Hematopoietic multipotent progenitor cell treated with erythropoietin and hydrocortisone succinate and interleukin-3 and kit ligand, for 17 days (in vitro differentiated cells): Measurements from ENCODE around the gene SCML1.

Source experiments
- DNase-seq: peaks from one replicate; pipeline ENCODE4 v3.0.0-alpha.2; 2015; ENCODE audit warnings: low spot score

The SCML1 gene, protein sequence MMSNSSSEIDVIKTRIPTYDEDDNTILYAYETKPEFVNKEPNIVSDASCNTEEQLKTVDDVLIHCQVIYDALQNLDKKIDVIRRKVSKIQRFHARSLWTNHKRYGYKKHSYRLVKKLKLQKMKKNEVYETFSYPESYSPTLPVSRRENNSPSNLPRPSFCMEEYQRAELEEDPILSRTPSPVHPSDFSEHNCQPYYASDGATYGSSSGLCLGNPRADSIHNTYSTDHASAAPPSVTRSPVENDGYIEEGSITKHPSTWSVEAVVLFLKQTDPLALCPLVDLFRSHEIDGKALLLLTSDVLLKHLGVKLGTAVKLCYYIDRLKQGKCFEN

DNA sequence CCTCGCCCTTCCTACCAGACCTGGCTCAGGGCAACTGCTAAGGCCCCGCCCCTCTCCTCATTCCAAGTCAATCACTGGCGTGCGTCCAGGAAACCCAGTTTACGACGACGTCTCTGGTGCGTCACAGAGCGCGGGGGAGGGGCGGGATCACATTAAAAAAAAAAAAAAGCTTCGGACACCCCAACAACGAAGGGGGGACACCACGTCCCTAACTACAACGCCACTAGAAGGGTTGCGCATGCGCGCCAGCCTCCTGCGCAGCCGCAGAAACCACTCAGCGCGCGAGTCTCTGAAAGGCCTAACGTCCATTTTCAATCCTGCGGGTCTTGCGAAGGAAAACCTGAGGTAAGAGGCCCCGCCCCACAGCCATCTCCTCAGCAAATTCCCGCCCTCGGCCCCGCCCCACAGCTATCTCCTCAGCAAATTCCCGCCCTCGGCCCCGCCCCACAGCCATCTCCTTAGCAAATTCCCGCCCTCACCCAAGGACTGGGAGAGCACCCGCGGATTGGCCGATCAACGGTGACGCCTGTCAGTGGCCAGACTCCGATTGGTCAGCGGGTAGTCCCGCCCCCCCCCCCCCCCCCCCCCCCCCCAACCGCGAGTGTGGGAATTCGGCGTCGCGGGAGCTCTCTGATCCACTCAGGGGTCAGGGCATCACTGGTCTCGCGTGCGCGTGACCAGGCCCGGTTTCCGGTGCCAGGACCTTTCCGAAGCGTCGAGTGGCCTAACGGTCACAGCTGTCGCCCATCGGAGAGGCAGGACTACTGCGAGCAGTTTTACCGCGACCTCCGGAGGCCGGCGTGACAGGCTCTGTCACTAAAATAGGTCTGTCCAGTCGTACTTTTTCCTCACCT is at the start of gene SCML1:
SCML1 (plus strand) TSS at position 638 of the 854 bp plus-strand sequence. CDS start 6,694 bp downstream, outside the sequence.
- DNase-seq = peak; percentile 82

DNA sequence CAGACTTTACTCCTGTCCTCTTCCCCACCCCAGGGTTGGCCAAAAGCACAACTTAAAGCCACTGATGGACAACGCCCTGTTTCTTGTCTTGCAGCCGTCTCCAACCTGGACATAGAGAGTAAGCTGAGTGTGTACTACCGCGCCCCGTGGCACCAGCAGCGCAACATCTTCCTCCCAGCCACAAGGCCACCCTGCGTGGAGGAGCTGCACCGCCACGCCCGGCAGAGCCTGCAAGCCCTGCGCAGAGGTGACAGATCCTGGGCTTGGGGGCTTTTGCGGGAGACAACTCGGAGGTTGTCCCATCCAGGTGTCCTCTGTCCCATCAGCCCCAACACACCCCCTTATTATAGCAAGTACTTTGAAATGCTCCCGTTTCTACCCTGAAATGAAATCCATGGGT is 49.6 kb upstream of the SCML1 start:
- DNase-seq = no peak

DNA sequence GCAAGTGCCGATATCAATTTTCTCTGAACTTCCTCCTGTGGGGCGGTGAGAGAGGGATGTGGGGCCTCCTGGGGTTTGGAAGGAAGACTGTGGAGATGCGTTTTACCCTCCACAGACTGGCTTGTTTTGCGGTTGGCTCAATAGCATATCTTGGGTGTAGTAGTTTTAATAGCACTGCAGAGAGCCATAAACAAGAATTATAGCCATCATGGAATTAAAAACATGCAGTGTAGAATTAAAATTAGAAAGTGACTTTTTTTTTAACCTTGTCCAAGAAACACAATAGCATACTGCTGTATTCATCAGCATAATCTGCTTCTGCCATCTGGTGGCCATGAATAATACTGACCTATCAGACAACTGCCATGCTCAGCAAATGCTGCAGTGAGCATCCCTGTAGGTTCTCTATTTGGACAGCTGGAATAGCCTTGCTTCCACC is 47.3 kb upstream of the SCML1 start:
- no peak for DNase-seq

DNA sequence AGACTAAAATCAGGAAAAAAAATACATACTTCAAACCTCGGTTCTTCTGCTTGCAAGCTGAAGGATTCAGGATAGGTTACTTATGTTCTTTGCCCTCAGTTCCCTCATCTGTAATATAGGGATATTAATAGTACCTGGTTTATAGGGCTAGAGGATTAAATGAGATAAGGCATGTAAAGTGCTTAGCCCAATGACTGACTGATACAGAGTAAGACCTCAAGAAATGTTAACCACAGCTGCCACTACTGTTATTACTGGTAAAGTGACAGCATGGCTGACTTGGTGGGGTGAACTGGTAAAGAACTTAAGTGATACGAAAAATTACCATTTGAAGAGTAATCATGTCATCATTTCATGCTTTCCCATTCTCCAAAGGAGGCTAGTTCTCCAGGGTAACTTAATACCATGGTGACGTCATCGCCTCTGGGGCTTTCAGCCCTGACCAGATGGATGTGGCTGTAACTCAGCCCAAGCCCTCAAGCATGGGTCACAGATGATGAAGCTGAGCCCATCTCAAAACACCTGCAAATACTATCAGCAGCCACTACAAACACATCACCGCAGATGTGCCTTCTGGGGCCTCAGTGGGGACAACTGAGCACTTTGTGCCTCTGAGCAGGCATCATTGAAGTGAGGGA is 44.5 kb upstream of the SCML1 start:
- no peak for DNase-seq

DNA sequence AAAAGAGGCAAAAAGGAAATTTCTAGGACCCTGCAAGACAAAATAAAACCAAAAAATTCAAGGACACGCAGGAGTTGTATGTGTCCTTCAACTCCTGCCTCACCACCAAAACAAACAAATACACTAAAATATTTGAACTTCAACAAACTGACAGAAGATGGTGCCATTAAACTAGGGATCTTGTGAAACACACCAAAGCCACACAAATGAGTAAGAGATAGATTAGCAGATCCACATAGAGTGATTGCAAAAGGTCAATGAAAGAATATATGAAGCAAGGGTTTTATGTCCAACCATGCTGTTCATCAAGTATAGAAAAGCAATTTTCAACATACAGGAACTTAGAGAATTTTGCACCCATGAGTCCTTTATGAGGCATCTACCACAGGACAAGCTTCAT is 40.1 kb upstream of the SCML1 start:
- DNase-seq = no peak

DNA sequence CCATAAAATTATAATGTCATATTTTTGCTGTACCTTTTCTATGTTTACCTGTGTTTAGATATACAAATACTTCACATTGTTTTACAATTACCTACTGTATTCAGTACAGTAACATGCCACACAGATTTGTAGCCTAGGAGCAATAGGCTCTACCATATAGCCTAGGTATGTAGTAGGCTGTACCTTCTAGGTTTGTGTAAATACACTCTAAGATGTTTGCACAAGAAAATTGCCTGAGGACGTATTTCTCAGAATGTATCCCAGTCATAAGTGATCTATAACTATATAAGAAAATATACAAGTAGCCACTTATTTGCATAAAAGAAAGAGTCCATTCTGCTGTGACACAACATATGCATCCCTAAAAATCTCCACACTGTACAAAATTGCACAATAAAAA is 36.3 kb upstream of the SCML1 start:
- DNase-seq = no peak

DNA sequence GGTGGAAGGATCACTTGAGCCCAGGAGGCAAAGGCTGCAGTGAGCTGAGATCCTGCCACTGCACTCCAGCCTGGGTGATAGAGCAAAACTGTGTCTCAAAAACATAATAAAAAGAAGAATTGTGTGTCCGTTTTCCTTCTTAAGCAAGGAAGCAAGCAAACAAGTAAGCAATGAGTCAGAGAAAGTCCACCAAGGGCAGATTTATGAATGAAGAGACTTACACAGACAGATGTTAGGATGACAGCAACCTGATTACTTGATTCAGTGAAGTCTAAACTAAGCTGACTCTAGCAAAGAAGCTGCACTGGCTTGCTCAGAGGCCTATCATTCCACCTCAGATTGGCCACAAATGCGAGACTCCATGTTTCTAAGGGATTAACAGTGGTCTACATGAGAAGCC is 34.1 kb upstream of the SCML1 start:
- no peak for DNase-seq

DNA sequence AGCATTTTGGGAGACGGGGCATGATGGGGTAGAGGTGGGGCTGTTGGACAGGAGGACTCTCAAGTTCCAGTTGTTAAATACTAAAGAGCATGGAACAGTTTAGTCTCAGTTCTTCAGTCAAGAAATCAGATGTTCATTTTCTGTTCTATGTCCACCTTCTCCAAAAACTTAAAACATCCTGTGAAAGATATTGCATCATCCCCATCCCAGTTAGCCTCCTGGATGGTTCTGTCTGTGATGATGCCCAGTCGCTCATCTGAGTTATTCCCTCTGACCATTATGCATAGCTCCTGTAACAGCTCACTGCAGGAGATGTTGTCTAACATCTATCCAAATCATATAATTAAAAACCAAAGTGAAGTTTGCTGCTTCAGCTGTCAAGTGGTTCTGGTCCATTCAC is 32.1 kb upstream of the SCML1 start:
- no peak for DNase-seq

DNA sequence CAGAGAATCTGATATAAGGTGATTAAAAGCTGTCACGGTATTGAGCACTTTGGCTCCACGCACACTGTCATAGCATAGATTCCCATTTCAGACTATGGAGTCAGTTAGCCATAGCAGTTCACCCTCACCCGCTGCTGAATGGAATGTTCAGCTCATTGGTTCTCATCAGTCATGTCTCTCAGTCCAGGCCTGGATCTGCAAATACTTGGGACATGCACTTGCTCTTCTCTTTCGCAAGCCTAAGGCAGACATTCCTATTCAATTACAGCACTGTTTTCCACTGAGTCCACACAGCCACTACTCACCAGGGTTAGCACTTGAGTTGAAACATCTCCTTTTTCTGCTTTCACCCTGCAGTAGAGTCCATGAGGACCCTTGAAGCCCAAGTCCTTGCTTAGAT is 30.6 kb upstream of the SCML1 start:
- DNase-seq = no peak

DNA sequence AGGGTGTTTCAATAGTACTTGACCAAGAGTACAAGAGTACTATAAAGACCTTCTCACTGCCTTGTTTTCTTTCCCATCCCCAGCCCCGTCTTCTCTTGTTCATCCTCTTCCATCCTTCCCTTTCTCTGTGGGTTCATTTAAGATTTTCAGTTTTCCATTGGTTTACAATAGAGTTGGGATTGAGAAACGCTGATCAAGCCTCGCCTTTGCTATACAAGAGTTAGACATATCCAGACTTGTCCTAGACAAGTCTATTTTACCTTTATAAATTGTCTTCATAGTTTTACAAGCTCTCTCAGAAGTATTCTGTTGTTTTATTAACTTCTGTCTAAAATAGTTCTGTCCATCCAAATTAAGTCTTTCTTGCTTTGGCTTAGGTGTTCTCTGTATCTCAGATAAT is 29.6 kb upstream of the SCML1 start:
- no peak for DNase-seq

DNA sequence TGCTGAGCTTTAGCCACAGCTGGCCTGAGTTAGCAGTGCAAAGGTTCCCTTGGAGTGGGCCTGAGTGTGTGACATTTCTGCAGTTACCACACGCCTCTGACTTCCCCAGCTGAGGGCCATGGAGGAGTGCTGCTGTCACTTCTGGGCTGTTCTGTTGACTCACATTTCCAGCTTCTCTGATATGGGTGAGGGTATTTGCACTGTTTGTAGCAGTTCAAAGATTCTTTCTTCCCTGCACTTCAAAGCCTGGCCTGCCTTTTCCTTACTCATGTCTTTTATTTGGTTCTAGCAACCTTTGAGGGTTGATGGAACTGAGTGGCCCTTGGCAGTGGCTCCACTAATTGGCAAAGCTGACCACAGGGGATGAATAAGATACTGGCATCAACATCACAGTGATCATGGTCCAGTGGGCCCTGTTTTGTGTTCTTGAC is 26.4 kb upstream of the SCML1 start:
- DNase-seq = no peak

DNA sequence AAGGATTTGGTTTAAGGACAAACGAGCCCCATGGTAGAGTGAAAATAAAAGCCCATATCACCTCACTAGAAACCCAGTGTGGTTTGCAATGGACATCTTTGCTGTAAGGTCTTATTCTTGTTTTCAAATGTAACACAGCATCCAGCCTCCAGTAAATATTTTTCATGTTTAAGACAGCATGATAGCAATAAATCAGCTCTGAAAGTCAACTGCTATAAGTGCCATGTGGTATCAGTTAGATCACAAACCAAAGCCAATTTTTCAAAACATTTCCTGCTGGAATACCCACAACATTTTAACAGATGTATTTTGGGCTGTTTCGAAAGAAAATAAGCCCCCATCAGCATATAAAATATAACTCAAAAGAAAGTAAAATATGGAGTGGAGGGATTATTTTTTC is 24.0 kb upstream of the SCML1 start:
- no peak for DNase-seq

DNA sequence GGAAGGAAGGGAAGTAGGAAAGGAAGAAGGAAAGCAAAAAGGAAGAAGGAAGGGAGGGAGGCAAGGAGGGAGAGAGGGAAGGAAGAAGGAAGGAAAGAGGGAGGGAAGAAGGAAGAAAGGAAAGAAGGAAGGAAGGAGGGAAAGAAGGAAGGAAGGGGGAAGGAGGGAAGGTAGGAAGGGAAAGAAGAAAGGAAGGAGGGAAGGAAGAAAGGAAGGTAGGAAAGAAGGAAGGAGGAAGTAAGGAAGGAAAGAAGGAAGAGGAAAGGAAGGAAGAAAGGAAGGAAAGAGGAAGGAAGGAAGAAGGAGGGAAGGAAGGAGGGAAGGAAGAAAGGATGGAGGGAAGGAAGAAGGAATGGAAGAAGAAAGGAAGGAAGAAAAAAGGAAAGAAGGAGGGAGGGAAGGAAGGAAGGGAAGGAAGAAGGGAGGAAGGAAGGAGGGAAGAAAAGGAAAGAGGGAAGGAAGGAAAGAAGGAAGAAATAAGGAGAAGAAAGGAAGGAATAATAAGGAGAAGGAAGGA is 18.6 kb upstream of the SCML1 start:
- DNase-seq = no peak

DNA sequence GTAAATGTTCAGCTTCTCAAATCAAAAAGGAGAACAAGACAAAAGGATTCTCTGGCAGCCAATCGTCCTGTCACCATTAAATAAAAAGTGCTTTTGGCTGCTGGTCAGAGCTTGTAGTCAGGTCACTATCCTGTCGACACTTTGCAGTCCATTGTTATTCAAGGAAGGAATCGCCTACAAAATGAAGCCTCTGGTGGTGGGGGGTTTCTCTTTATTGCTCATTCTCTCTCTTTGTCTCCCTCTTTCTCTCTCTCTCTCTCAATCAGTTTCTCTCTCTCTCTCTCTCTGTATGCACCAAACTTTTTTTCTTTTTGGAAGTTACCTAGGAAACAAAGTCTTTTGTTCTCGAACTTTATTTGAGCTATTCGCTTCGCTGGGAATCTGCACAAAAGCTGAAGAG is 17.6 kb upstream of the SCML1 start:
- DNase-seq = no peak

DNA sequence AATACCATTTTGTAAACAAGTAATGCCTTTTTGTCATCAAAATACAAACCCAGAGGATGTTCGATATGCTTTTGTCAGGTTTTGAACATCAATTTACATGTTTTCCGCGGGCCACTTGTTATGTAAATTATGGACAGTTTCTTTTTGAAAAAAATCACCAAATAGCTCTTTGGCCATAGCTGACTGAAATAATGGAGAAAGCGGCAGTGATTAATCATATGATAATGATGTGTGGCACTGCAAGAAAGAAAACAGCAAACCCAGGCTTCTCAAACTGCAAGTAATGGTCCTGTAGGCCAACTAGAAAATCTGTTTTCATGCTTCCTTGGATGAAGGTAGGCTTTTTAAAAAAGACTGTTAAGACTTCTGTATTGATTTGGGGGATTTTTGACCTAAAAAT is 15.6 kb upstream of the SCML1 start:
- no peak for DNase-seq

DNA sequence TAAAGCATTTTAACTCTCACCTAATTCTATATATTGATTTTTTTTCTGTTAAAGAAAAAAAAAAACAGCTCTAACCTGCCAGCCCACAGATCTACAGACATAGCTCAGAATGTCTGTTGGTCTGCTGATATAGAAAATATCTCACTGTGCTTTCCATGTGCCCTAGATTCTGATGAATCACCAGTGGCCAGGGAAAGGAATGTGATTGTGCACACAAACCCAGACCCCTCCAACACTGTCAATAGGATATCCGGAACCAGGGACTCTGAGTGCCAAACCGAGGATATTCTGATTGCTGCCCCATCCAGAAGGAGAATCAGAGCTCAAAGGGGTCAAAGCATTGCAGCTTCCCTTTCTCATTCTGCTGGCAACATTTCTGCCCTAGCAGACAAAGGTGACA is 12.1 kb upstream of the SCML1 start:
- no peak for DNase-seq

DNA sequence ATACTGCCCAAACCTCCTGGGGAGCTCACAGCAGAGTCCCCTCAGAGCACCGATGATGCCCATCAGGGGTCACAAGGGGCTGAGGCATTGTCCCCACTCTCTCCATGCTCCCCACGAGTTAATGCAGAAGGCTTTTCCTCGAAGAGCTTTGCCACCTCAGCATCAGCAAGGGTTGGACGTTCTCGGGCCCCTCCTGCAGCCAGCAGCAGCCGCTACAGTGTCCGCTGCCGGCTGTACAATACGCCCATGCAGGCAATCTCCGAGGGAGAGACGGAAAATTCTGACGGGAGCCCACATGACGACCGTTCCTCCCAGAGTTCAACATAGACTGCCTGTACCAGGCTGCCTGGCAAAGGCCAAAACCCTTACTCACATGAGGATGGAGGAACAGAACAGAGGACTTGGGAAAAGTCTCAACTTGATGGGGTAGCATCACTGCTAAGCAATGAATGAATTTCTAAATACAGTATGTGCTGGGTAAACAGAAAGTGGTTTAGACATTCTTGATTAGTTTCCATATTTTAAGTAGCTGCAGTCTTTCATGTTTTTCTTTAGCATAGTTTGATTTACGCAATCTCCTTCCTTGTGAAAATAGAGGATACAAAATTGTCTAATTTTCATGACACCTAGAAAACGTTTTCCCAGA is 5.0 kb upstream of the SCML1 start:
- DNase-seq = no peak

DNA sequence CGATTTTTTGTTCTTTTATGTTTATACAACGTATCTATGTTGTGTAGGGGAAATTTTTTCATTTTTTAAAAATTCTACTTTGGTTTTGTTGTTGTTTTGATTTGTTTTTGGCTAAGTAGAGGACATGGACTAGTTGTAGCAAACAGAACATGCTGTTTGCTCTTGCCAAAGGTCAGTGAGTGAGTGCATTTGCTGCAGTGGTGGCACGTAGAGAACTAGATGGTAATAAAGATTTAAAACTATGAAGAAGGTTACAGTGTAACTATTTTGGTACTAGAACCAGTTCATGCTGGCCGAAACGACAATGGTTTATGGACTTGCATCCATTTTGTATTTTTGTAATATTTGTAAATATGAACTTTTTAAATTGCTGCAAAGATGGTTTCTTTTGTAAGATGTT is 1.9 kb upstream of the SCML1 start:
- no peak for DNase-seq

DNA sequence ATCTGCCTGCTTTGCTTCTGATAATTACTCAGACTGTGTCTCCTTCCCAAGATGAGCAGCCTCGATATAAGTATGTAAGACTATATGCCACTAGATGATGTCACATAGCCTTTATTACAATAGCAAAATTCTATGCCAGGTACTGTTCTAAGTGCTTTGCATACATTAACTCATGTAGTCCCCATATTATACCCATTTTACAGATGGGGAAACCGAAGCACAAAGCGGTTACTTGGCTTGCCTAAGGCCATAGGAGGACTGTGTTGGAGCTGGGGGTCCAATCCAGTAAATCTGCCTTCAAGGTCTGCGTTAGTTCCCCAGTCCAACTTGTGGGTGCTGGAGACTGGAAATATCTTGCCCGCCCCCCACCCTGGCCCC is 826 bp upstream of the SCML1 start:
- no peak for DNase-seq

DNA sequence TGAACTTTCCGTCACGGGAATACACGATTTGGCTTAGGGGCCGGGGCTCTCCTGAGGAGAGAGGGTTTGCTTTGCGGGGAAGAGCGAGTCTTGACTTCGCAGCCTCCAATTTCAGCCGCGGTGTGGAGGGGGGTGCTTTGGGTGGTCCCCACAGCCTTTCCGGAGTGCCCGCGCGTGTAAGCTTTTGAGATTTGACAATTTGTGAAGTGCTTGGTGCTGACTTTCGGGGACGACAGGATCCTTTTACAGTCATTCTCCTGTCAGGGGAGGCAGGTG is 355 bp downstream of the SCML1 start:
- DNase-seq = no peak

DNA sequence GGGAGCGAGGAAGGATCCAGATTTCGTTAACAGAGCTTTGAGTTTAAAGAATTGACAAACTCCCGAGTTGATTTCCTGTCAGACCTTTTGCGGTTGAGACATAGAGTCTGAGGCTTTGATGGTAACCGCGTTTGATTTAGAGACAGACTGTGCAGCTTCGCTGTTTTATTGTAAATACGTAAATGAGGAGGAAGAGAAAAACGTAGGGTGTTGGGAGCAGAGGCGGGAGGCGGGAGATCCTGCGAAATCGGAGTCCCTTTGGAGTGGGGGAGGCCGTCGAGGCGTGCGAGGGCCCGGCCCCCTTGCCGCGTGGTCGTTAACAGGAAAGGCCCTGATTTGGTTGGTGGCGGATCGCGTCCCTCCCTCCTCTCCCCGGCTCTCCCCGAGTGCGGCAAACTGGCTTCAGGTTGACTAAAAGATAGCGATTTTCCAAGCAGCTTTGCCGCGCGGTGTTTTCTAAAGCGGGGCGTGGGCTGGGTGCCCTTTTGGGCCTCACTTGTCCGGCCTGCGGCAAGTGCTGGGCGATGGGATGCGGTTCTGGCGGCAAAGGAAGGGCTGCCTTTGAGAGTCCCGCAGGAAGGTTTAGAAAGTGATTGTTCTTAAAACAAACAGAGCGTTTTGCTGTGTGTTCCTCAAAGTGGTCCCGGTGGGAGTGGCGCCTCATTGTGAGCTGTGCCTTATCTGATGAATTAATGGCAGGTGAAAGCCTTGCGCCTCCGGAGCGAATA is 857 bp downstream of the SCML1 start:
- peak; percentile 3 for DNase-seq
